Astrocyte of the cerebellum (primary cell): ENCODE data around the gene NTM.

Experiments used
- DNase-seq: peaks from one replicate; pipeline ENCODE4 v3.0.0-alpha.2; 2011; ENCODE audit warnings: low read depth
- H3K4me3 ChIP-seq: 2 replicates; pipeline ENCODE4 v1.5.1; 2011; ENCODE audit warnings: mild to moderate bottlenecking, low read depth, low read length, moderate library complexity
- in situ Hi-C: cut with HindIII; loops from 2 replicates; pipeline ENCODE4 v1.10.0; 2017; ENCODE audit warnings: low sequenced_read_pairs
- TF ChIP-seq, protein P1 (sequence below): IDR thresholded peaks from 2 replicates; pipeline ENCODE4 v1.5.1; 2012; ENCODE audit warnings: low read length, low read depth, moderate library complexity, mild to moderate bottlenecking; ENCODE audit errors: missing control alignments

NTM gene

DNA sequence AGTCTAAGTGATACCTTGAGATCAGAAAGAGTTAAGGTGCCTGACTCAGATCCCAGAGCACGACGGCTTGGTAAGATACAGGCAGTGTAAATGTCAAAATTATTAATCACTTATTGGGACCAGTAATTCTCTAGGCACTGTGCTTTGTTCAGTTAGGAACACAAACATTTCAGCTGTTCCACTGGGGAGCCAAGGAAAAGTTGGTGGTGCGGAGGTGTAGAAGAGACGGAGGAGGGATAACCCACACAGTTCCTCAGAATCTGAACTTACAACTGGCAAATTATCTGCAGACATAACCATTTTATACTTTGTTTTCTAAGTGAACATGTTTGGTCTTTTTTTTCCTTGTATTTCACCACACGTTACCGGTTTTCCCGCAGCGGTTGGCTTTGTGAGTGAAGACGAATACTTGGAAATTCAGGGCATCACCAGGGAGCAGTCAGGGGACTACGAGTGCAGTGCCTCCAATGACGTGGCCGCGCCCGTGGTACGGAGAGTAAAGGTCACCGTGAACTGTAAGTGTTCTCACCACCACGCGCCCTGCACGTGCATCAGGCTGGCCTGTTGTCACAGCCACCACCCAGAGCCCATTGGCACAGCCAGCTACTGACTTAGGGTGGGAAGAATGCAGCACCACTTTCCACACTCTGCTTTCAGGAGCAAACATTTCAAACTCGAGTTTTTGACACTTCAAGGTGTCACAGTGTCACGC is 937.0 kb downstream of the NTM start:
- H3K4me3 ChIP-seq, result no peak overlapping the region
- TF ChIP-seq, protein P1, sequence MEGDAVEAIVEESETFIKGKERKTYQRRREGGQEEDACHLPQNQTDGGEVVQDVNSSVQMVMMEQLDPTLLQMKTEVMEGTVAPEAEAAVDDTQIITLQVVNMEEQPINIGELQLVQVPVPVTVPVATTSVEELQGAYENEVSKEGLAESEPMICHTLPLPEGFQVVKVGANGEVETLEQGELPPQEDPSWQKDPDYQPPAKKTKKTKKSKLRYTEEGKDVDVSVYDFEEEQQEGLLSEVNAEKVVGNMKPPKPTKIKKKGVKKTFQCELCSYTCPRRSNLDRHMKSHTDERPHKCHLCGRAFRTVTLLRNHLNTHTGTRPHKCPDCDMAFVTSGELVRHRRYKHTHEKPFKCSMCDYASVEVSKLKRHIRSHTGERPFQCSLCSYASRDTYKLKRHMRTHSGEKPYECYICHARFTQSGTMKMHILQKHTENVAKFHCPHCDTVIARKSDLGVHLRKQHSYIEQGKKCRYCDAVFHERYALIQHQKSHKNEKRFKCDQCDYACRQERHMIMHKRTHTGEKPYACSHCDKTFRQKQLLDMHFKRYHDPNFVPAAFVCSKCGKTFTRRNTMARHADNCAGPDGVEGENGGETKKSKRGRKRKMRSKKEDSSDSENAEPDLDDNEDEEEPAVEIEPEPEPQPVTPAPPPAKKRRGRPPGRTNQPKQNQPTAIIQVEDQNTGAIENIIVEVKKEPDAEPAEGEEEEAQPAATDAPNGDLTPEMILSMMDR, result no peak
- in situ Hi-C loops, result no loop called here
- DNase-seq, result no peak

DNA sequence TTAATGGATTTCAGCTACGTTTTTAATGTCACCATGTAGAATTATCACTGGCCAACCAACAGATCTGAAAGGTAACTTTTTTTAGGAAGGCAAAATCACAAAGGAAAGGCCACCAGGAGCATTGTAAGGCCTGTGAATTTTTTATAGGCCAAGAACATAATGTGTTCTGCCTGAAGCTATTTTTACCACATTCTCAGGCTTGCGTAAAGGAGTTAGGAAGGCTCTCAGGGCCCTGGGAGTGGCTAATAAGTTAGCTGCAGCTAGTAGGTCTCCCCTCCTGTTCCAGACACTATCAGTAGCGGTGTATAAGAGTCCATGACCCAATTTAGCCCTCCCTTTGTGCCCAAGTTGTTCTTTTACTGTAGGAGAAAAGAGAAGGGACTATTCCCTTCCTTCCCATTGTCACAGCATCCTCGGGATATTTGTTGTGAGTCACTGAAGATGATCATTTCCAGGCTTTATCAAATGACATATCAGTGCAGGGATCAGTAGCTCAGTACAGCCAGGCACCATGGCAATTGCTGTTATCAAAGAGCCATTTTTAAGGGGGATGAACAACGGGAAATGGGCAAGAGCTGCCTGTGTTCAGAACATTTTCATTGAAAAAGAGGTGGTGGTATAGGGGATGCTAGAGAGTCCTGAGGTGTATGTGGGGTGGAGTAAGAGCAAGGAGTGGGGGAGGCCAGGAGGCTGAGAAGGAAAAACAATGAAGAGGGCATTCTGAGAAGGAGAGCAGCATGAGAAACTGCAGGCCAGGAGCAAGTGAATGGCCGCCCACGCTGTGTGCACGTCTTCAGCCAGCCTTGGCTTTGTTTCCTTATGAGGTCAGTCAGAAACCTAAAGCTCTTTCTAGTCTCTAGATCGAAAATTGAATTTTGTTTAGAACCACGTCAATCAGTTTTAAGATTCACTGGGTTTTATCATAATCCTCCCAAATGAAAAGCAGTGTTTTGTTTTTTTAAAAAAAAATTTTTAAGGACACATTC is 940.3 kb downstream of the NTM start:
- in situ Hi-C loops, result no loop called here
- H3K4me3 ChIP-seq, result no peak overlapping the region
- DNase-seq, result no peak
- TF ChIP-seq, protein P1, result no peak

DNA sequence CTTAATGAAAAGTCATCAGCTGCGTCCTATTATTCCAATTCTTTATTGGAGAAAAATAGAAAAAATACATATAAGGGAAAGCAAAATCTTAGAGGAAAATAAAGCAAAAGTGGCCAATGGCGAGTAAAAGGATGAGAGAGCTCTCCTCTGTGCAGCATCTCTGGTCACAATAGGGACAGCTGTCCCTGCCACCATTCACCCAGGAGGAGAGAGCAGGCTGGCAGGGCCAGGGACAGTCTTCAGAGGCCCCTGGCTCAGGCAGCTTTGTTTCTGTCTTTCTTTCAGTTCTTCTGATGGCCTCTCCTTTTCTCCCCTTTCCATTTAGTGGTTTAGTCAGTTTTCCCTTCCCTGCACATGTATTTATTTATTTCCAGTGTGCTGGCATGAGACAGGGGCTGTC is 941.3 kb downstream of the NTM start:
- TF ChIP-seq, protein P1, result no peak
- no peak for DNase-seq
- H3K4me3 ChIP-seq, result no peak overlapping the region
- in situ Hi-C loops, result no loop called here

DNA sequence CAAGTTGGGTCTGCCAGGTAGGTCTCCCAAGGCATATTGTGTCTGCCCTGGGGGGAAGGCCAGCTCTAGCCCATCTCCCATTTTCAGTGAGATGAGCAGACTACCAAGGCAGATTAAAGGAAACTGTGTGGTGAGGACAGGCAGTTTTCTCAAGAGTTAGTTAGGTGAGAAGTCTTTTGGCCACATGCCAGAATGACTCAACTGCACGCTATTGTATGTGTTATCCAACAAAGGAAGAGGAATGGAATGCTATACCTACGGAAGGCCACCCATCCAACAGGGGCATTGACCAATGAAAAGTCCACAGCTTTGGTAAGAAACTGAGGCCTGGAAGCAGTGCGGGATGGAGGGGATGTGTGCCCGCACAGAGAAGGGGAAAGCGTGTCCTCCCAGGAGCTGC is 941.7 kb downstream of the NTM start:
- TF ChIP-seq, protein P1, result no peak
- in situ Hi-C loops, result no loop called here
- peak; percentile 68 for DNase-seq
- H3K4me3 ChIP-seq, result no peak overlapping the region

DNA sequence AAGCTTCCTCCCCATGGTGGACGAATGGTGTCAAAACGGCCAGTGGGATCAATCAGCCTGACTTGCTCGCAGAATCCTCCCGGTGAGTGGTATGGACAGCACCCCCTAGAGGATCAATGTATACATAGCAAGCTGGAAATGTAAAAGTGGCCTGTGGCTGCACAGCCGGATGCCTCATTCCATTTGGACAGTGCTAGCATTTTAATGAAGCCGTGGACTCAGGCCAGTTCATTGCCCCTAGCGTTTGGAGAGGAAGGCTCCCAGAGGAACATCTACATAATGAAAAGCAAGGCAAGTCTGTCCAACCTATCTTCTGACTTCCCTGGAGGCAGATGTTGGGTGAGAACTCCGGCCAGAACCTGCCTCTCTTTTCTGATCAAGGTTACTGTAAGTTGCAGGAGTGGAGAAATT is 942.3 kb downstream of the NTM start:
- no peak overlapping the region for H3K4me3 ChIP-seq
- in situ Hi-C loops, result no loop called here
- peak; percentile 38 for DNase-seq
- TF ChIP-seq, protein P1, result peak; percentile 76

DNA sequence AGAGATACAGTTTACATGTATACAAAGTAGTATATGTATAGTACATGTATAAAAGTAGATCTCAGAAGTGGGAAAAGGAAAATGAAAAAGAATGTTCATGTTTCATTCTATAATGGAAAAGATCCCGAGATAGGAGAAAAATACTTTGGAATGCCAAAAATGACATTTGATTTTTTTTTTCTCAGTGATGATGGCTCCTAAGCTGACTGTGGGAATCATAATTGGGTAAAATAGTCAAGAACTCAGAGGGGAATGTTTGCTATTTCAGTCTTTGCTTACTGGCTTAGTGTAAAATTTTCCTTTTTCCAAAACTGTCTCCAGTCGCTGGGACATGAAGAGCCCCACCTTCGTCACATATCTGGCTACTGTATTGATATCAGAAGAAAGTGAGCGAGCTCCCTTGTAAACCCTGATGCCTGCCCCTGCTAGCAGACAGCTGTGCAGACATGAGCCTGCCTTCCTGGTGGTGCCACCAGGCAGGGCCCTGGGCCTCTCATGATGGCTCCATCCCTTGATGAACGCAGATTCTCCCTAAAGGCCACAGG is 944.6 kb downstream of the NTM start:
- in situ Hi-C loops, result no loop called here
- no peak overlapping the region for H3K4me3 ChIP-seq
- TF ChIP-seq, protein P1, result no peak
- DNase-seq, result no peak
